GM12878 (cell line): ENCODE data around the gene TEX101. TPM values are rescaled to one million over a fixed set of nuclear protein-coding genes. Genes with fewer than 3 reads are reported as not detected.

ENCODE experiments used
- ATAC-seq: fragments of 200-7000 bp; cut with Tn5 transposase; 3 replicates; pipeline ENCODE4 v1.9.1; 2020; ENCODE audit warnings: mild to moderate bottlenecking, moderate library complexity
- BruUV-seq: library from RNA; stranded (reverse); fragments of 400-500 nt; replicated peaks from 2 replicates; lab custom pipeline; 2021; lab: Mats Ljungman, UMichigan
- CTCF ChIA-PET: fragments of 300-600 bp; sonication (Branson Sonifier 250); formaldehyde crosslinking; extraction: SDS; loops from one replicate; lab custom pipeline; 2021; ENCODE audit warnings: inconsistent platforms; lab: Yijun Ruan, JAX
- POLR2A ChIA-PET: fragments of 350-600 bp; formaldehyde crosslinking; extraction: SDS; loops from one replicate; lab custom pipeline; 2021; ENCODE audit warnings: inconsistent platforms; lab: Charles Lee
- RAD21 ChIA-PET: fragments of 300-600 bp; sonication (Branson Sonifier 250); formaldehyde crosslinking; loops from one replicate; lab custom pipeline; 2023; ENCODE audit warnings: antibody characterized with exemption; ENCODE audit not compliant: unreplicated experiment; lab: Charles Lee
- SMC1A ChIA-PET: fragments of 300-600 bp; sonication (Branson Sonifier 250); formaldehyde crosslinking; loops from one replicate; lab custom pipeline; 2023; ENCODE audit not compliant: unreplicated experiment, uncharacterized antibody; lab: Charles Lee
- DNase-seq: peaks from one replicate; pipeline ENCODE4 v3.0.0-alpha.2; 2011; ENCODE audit warnings: low read depth, low spot score
- FAIRE-seq: peaks from 3 replicates; lab custom pipeline; 2011; peaks lifted over from hg19 to GRCh38; lab: Jason Lieb, UNC
- H2AFZ ChIP-seq: 2 replicates; pipeline ENCODE4 v1.6.0; 2011; ENCODE audit warnings: low read depth, low read length, control low read depth; ENCODE audit not compliant: control insufficient read depth
- H3K27ac ChIP-seq: 2 replicates; pipeline ENCODE4 v1.5.1; 2011; ENCODE audit warnings: control low read depth; ENCODE audit not compliant: control insufficient read depth, insufficient read depth
- H3K27me3 ChIP-seq, 2 experiments: replicated peaks in 1 of 2; 2 replicates each; pipeline versions ENCODE4 v1.6.0 to v1.6.1; 2011; ENCODE audit warnings: low read length in 1 of 2; ENCODE audit not compliant: control insufficient read depth in 2 of 2, insufficient read depth in 2 of 2
- H3K36me3 ChIP-seq, 2 experiments: 2 replicates each; pipeline ENCODE4 v1.5.1; 2011; ENCODE audit warnings: low read length in 1 of 2; ENCODE audit not compliant: control insufficient read depth in 2 of 2, insufficient read depth in 2 of 2
- H3K4me1 ChIP-seq: 2 replicates; pipeline ENCODE4 v1.6.1; 2011; ENCODE audit warnings: mild to moderate bottlenecking, low read length, moderate library complexity, mixed read lengths; ENCODE audit not compliant: control insufficient read depth, insufficient read depth
- H3K4me2 ChIP-seq: 2 replicates; pipeline ENCODE4 v1.6.0; 2011; ENCODE audit warnings: control low read depth; ENCODE audit not compliant: control insufficient read depth, insufficient read depth
- H3K4me3 ChIP-seq: fragments of 200-600 bp; sonication (generic); 2 replicates; pipeline ENCODE4 v1.5.1; 2016
- H3K79me2 ChIP-seq: 2 replicates; pipeline ENCODE4 v1.6.0; 2011; ENCODE audit warnings: low read length; ENCODE audit not compliant: control insufficient read depth, insufficient read depth
- H3K9ac ChIP-seq: 2 replicates; pipeline ENCODE4 v1.8.0; 2011; ENCODE audit warnings: low read length, control low read depth, mixed read lengths; ENCODE audit not compliant: control insufficient read depth, insufficient read depth
- H3K9me3 ChIP-seq: replicated peaks from 3 replicates; pipeline ENCODE4 v1.5.1; 2011; ENCODE audit warnings: mild to moderate bottlenecking, low read length; ENCODE audit not compliant: control insufficient read depth, insufficient read depth
- H4K20me1 ChIP-seq: 2 replicates; pipeline ENCODE4 v1.6.0; 2011; ENCODE audit not compliant: control insufficient read depth, insufficient read depth
- ASH2L ChIP-seq: fragments of 300-600, 200-600 bp; sonication (generic); IDR thresholded peaks from 2 replicates; pipeline ENCODE4 v1.6.1; 2017; ENCODE audit warnings: low read depth, mild to moderate bottlenecking, borderline replicate concordance
- CHD4 ChIP-seq: fragments of 200-600 bp; sonication (generic); IDR thresholded peaks from 2 replicates; pipeline ENCODE4 v1.6.1; 2016; ENCODE audit warnings: mild to moderate bottlenecking
- CREM ChIP-seq: IDR thresholded peaks from 2 replicates; pipeline ENCODE4 v1.6.1; 2014; ENCODE audit warnings: antibody characterized with exemption, low read depth
- ESRRA ChIP-seq: IDR thresholded peaks from 2 replicates; pipeline ENCODE4 v1.6.1; 2012; ENCODE audit warnings: mild to moderate bottlenecking, low read length, improper control_type of control experiment
- IRF4 ChIP-seq: IDR thresholded peaks from 2 replicates; pipeline ENCODE4 v1.6.1; 2011; ENCODE audit warnings: low read depth, low read length
- MEF2B ChIP-seq: fragments of 450-650 bp; IDR thresholded peaks from 2 replicates; pipeline ENCODE4 v1.6.1; 2018; ENCODE audit warnings: mild to moderate bottlenecking, moderate library complexity; ENCODE audit not compliant: partially characterized antibody, poor library complexity, severe bottlenecking
- RCOR1 ChIP-seq: conservative IDR thresholded peaks from 2 replicates; pipeline ENCODE4 v1.6.1; 2012; ENCODE audit warnings: low read depth, low read length, improper control_type of control experiment
- SIX5 ChIP-seq: IDR thresholded peaks from 2 replicates; pipeline ENCODE4 v1.6.1; 2011; ENCODE audit warnings: mild to moderate bottlenecking, low read depth, low read length, moderate library complexity; ENCODE audit not compliant: severe bottlenecking
- SREBF2 ChIP-seq: IDR thresholded peaks from 2 replicates; pipeline ENCODE4 v1.6.1; 2012; ENCODE audit warnings: mild to moderate bottlenecking, low read length
- TCF12 ChIP-seq: IDR thresholded peaks from 2 replicates; pipeline ENCODE4 v1.6.1; 2011; ENCODE audit warnings: low read depth, mild to moderate bottlenecking, low read length
- WGBS: methylation state at CpG from one replicate; pipeline ENCODE4 v1.1.6; 2016; ENCODE audit warnings: low lambda C conversion rate; ENCODE audit not compliant: insufficient replicate concordance, insufficient coverage; ENCODE audit errors: missing lambda C conversion rate; 5-methylcytosine and 5-hydroxymethylcytosine counted together
- in situ Hi-C: fragments of 300-500 bp; cut with MboI; formaldehyde crosslinking; loops from 9 replicates; pipeline ENCODE4 v1.14.3; 2018; ENCODE audit warnings: mixed read lengths
- intact Hi-C: fragments of 100-400 bp; cut with micrococcal nuclease; formaldehyde crosslinking; loops from one replicate; pipeline ENCODE4 v1.14.2; 2022; ENCODE audit not compliant: unreplicated experiment
- polyA plus RNA-seq, 11 experiments: library from polyadenylated mRNA; depleted of rRNA in 4 of 11; unstranded in 6 of 11; stranded (reverse) in 5 of 11; fragments of >200 nt; fragmentation: Nextera tagmentation in 4 of 11; fragmentation: Illumina TruSeq in 1 of 11; extraction: Ambion mirVana in 4 of 11; extraction: Trizol in 1 of 11; gene quantifications; 1 replicate in 1 of 11; 2 replicates in 10 of 11; pipeline versions ENCODE4 v1.2.1 to v1.2.3, GENCODE V29; 2011 to 2016; ENCODE audit warnings: inconsistent platforms in 2 of 11, missing spikeins in 2 of 11, low read depth in 1 of 11
- total RNA-seq, 4 experiments: library from RNA; depleted of rRNA in 3 of 4; stranded (reverse); fragments of >200 nt in 3 of 4; fragmentation: Illumina TruSeq in 1 of 4; extraction: Trizol in 1 of 4; gene quantifications; 2 replicates each; pipeline versions ENCODE4 v1.2.1 to v1.2.3, GENCODE V29; 2013 to 2021

The TEX101 gene
- total and polyA plus RNA-seq, 10 of the 15 experiments (the other 5 are each of a cell fraction or from before 2014, with no cell fraction given), result not detected

GRCh38 chr19:43380008-43380407, 34.7 kb upstream of the TEX101 start:
- RAD21 ChIA-PET, result no interaction called here
- FAIRE-seq, result no peak
- no peak overlapping the region for H3K4me2 ChIP-seq
- no peaks in the 10 kb centered on the region for H4K20me1 ChIP-seq
- in situ Hi-C loops, result no loop called here
- H3K4me3 ChIP-seq, result no peak overlapping the region
- no peaks in the 10 kb centered on the region for H3K79me2 ChIP-seq
- ATAC-seq, result no peak
- H3K4me1 ChIP-seq, result no peaks in the 10 kb centered on the region
- no TSS peak for BruUV-seq
- 3% methylated on average over 2 of the region's 14 CpGs for WGBS
- H3K27me3 ChIP-seq, result no peaks in the 10 kb centered on the region
- TF ChIP-seq RCOR1, result no peak
- TF ChIP-seq SIX5, result no peak
- TF ChIP-seq TCF12, result no peak
- no peak for TF ChIP-seq ESRRA
- no peak for TF ChIP-seq SREBF2
- TF ChIP-seq MEF2B, result no peak
- TF ChIP-seq CHD4, result no peak
- TF ChIP-seq CREM, result no peak
- TF ChIP-seq ASH2L, result no peak
- TF ChIP-seq IRF4, result no peak
- H3K27ac ChIP-seq, result no peak overlapping the region
- no peaks in the 10 kb centered on the region for H3K36me3 ChIP-seq
- CTCF ChIA-PET, result no interaction called here
- POLR2A ChIA-PET, result no interaction called here
- no peak overlapping the region for H2AFZ ChIP-seq
- intact Hi-C loops, result no loop called here
- no peak overlapping the region for H3K9ac ChIP-seq
- SMC1A ChIA-PET, result no interaction called here
- DNase-seq, result no peak
- H3K9me3 ChIP-seq, result no peaks in the 10 kb centered on the region
